ENCODE measurements around the gene PARD3. TPM values are rescaled to one million over a fixed set of nuclear protein-coding genes. Genes with fewer than 3 reads are reported as not detected.

PARD3 gene
- total and polyA plus RNA-seq, 2 donors from 2014 or later: 21.1 to 47.5 TPM

DNA sequence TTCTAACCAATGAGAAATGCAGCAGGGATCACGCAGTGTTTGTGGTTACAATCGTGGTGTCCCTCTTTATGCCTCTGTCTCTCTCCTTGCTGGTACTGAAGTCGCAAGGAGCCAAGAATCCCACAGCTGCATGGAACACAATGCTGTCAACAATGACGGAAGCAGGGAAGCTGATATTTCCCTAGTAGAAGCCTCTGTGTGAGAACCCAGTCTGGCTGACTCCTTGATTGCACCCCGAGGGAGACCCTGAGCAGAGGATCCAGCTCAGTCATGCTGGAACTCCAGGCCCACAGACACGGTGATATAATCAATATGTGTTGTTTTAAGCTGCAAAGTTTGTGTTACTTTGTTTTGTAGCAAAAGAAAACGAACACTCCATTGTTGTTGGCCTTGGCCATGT, 677.9 kb downstream of the PARD3 start:
- no peak for FAIRE-seq
- no peak overlapping the region for H3K4me3 ChIP-seq (ENCODE audit: low read length in 3 of 3)
- H3K27ac ChIP-seq (ENCODE audit: low read depth in 2 of 2, low read length in 2 of 2): no peak overlapping the region
- intact Hi-C loops (cut with DNase I): no loop called here
- H3K4me1 ChIP-seq (ENCODE audit: control insufficient read depth in 2 of 3, insufficient read depth in 2 of 3, low read depth in 1 of 3, low read length in 3 of 3): peaks cover 0 to 3% (median 0%) of the 10 kb centered on the region in 3 donors
- no peak for DNase-seq
- no peaks in the 10 kb centered on the region for H3K27me3 ChIP-seq (ENCODE audit: control insufficient read depth, insufficient read depth, low read length)
- no peak for TF ChIP-seq CTCF (IDR thresholded peaks at IDR 0.05; ENCODE audit: borderline replicate concordance, extremely low read depth, insufficient read depth)
- H3K9ac ChIP-seq (ENCODE audit: low read length in 3 of 3): no peak overlapping the region
- no peaks in the 10 kb centered on the region for H3K9me3 ChIP-seq (ENCODE audit: control insufficient read depth in 2 of 3, insufficient read depth in 1 of 3, low read length in 3 of 3)
- H3K36me3 ChIP-seq (ENCODE audit: control insufficient read depth in 2 of 3, insufficient read depth in 3 of 3, low read length in 3 of 3): no peaks in the 10 kb centered on the region

DNA sequence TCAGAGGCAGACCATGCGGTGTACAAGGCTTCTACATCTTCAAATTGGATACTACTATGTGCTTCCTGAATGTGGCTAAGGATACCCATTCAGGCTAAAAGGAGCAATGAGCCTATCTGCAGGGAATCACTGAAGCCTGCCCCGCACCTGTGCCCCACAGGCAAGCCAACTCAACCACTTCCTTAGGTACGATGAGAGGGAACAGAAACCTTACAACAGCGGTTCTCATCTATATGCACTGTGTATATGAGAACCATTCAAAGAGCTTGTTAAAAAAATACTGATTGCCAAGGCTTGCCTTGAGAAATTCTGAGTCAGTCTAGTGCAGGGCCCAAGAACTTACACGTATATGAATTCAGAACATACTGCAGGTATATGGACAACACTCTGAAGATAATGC, 679.6 kb downstream of the PARD3 start:
- TF ChIP-seq CTCF (IDR thresholded peaks at IDR 0.05; ENCODE audit: borderline replicate concordance, extremely low read depth, insufficient read depth): no peak
- FAIRE-seq (no peak), DNase-seq (no peak)
- H3K9ac ChIP-seq (ENCODE audit: low read length in 3 of 3): no peak overlapping the region
- intact Hi-C loops (cut with DNase I): no loop called here
- no peak overlapping the region for H3K4me3 ChIP-seq (ENCODE audit: low read length in 3 of 3)
- H3K27me3 ChIP-seq (ENCODE audit: control insufficient read depth, insufficient read depth, low read length): no peaks in the 10 kb centered on the region
- H3K9me3 ChIP-seq (ENCODE audit: control insufficient read depth in 2 of 3, insufficient read depth in 1 of 3, low read length in 3 of 3): no peaks in the 10 kb centered on the region
- peaks cover 0 to 2% (median 0%) of the 10 kb centered on the region in 3 donors for H3K4me1 ChIP-seq (ENCODE audit: control insufficient read depth in 2 of 3, insufficient read depth in 2 of 3, low read depth in 1 of 3, low read length in 3 of 3)
- H3K36me3 ChIP-seq (ENCODE audit: control insufficient read depth in 2 of 3, insufficient read depth in 3 of 3, low read length in 3 of 3): peaks cover 0 to 3% (median 0%) of the 10 kb centered on the region in 3 donors
- H3K27ac ChIP-seq (ENCODE audit: low read depth in 2 of 2, low read length in 2 of 2): no peak overlapping the region

DNA sequence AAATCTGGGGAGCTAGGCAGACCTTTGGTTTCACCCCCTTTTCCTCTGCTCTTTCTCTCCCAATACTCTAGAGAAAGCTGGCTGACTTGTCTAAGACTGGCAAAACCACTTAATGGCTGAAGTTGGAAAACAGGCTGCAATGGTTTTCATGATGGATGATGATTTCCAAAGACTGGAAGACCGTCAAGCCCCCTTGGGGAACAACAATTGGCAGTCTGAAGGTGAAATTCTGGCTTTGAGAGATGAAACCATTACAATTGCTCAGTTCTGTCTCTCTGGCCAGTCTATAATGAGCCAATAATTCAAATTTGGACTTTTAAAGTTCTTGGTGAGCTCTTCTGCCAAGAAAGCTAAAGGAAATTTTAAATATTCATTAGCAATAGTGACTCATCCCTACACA, 680.5 kb downstream of the PARD3 start:
- H3K4me1 ChIP-seq (ENCODE audit: control insufficient read depth in 2 of 3, insufficient read depth in 2 of 3, low read depth in 1 of 3, low read length in 3 of 3): no peaks in the 10 kb centered on the region
- H3K27ac ChIP-seq (ENCODE audit: low read depth in 2 of 2, low read length in 2 of 2): no peak overlapping the region
- H3K9me3 ChIP-seq (ENCODE audit: control insufficient read depth in 2 of 3, insufficient read depth in 1 of 3, low read length in 3 of 3): no peaks in the 10 kb centered on the region
- DNase-seq: no peak
- no peak for FAIRE-seq
- intact Hi-C loops (cut with DNase I): no loop called here
- H3K36me3 ChIP-seq (ENCODE audit: control insufficient read depth in 2 of 3, insufficient read depth in 3 of 3, low read length in 3 of 3): peaks cover 0 to 3% (median 0%) of the 10 kb centered on the region in 3 donors
- no peak overlapping the region for H3K9ac ChIP-seq (ENCODE audit: low read length in 3 of 3)
- H3K27me3 ChIP-seq (ENCODE audit: control insufficient read depth, insufficient read depth, low read length): no peaks in the 10 kb centered on the region
- TF ChIP-seq CTCF (IDR thresholded peaks at IDR 0.05; ENCODE audit: borderline replicate concordance, extremely low read depth, insufficient read depth): no peak
- no peak overlapping the region for H3K4me3 ChIP-seq (ENCODE audit: low read length in 3 of 3)

DNA sequence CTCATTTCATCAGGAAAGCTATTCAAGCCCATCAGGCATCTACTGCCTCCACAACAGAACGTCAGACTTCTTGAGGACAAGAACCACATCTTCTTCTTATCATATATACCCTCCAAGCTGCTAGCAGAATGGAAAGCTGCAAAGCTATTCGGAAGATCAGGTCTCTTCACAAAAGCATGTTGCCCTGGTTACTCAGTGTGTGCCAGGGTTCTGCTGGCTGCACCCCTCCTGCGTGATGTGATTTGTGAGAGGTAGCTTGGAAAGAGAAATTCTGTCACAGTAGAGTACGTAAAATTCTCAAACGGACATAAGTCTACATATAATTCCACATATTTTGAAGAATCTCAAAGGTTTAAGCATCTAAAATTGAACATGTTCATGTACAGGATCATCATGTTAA, 681.7 kb downstream of the PARD3 start:
- no peak overlapping the region for H3K9ac ChIP-seq (ENCODE audit: low read length in 3 of 3)
- no peaks in the 10 kb centered on the region for H3K4me1 ChIP-seq (ENCODE audit: control insufficient read depth in 2 of 3, insufficient read depth in 2 of 3, low read depth in 1 of 3, low read length in 3 of 3)
- DNase-seq: no peak
- no peak overlapping the region for H3K27ac ChIP-seq (ENCODE audit: low read depth in 2 of 2, low read length in 2 of 2)
- no peaks in the 10 kb centered on the region for H3K9me3 ChIP-seq (ENCODE audit: control insufficient read depth in 2 of 3, insufficient read depth in 1 of 3, low read length in 3 of 3)
- no peak for TF ChIP-seq CTCF (IDR thresholded peaks at IDR 0.05; ENCODE audit: borderline replicate concordance, extremely low read depth, insufficient read depth)
- peaks cover 0 to 3% (median 0%) of the 10 kb centered on the region in 3 donors for H3K36me3 ChIP-seq (ENCODE audit: control insufficient read depth in 2 of 3, insufficient read depth in 3 of 3, low read length in 3 of 3)
- FAIRE-seq: no peak
- H3K27me3 ChIP-seq (ENCODE audit: control insufficient read depth, insufficient read depth, low read length): no peaks in the 10 kb centered on the region
- no peak overlapping the region for H3K4me3 ChIP-seq (ENCODE audit: low read length in 3 of 3)
- intact Hi-C loops (cut with DNase I): no loop called here

Measured in kidney (tissue), 14 donors.